Measurements from ENCODE around the gene ARL5A.

The ARL5A gene

GRCh38 chr2:151824886-151825285, 3.3 kb downstream of the ARL5A start:
- in situ Hi-C loops (cut with HindIII; ENCODE audit: low pct_ligation_motif_present, low sequenced_read_pairs), result no loop called here
- Histone ChIP-seq H3K27me3 (replicated peaks) (no peaks in the 10 kb centered on the region), H3K4me3 (ENCODE audit: low read depth, low read length) (no peak overlapping the region), H3K36me3 (replicated peaks) (no peaks in the 10 kb centered on the region), H3K27ac (no peak overlapping the region)
- TF ChIP-seq CTCF (IDR thresholded peaks at IDR 0.05; ENCODE audit: low read depth, low read length, missing control alignments), result no peak
- no peak for DNase-seq

DNA sequence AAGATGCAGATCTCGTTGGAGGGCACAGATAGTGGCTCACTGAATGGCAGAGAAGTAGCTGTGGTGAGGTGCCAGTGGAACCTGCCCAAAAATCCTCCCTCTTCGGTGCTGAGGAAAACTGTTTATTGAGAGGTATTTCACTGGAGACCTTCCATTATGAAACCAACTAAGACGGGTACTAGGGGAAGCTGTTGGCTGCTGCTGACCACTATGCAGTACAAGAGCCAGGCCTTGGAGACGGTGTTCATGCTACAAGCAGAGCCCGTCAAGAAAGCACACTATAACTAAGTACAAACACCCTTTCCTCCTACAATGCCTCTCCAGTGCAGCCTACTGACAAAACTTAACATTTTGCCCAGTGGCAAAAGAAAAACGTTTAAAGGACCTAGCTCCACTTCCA, 4.6 kb downstream of the ARL5A start:
- Histone ChIP-seq H3K27ac (no peak overlapping the region), H3K27me3 (replicated peaks) (no peaks in the 10 kb centered on the region), H3K4me3 (ENCODE audit: low read depth, low read length) (no peak overlapping the region), H3K36me3 (replicated peaks) (no peaks in the 10 kb centered on the region)
- no peak for DNase-seq
- no peak for TF ChIP-seq CTCF (IDR thresholded peaks at IDR 0.05; ENCODE audit: low read depth, low read length, missing control alignments)
- in situ Hi-C loops (cut with HindIII; ENCODE audit: low pct_ligation_motif_present, low sequenced_read_pairs), result no loop called here

DNA sequence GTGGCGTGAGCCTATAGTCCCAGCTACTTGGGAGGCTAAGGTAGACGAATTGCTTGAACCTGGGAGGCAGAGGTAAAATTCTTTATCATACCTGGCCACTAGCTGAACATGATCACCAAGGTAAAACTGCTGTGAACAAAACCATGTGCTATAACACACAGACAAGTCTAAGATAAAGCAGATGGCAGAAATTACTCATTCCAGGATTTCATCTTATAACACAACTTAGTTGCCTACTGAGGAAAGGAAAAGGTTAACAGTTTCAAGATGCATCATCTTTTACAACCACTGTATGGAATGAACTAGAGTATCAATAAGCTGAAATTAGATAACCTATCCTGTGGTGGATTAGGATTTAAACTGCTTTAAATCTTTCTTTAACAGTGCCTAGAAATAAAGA, 8.3 kb downstream of the ARL5A start:
- no peak for TF ChIP-seq CTCF (IDR thresholded peaks at IDR 0.05; ENCODE audit: low read depth, low read length, missing control alignments)
- DNase-seq, result no peak
- Histone ChIP-seq H3K4me3 (ENCODE audit: low read depth, low read length) (no peak overlapping the region), H3K27me3 (replicated peaks) (no peaks in the 10 kb centered on the region), H3K36me3 (replicated peaks) (no peaks in the 10 kb centered on the region), H3K27ac (no peak overlapping the region)
- in situ Hi-C loops (cut with HindIII; ENCODE audit: low pct_ligation_motif_present, low sequenced_read_pairs), result no loop called here

- TF ChIP-seq CTCF (IDR thresholded peaks at IDR 0.05; ENCODE audit: low read depth, low read length, missing control alignments), result no peak
- no peak for DNase-seq
- in situ Hi-C loops (cut with HindIII; ENCODE audit: low pct_ligation_motif_present, low sequenced_read_pairs), result no loop called here
- Histone ChIP-seq H3K4me3 (ENCODE audit: low read depth, low read length) (no peak overlapping the region), H3K36me3 (replicated peaks) (no peaks in the 10 kb centered on the region), H3K27ac (no peak overlapping the region), H3K27me3 (replicated peaks) (no peaks in the 10 kb centered on the region)
These were observed 10.3 kb downstream of the ARL5A start for GRCh38 chr2:151817929-151818328.

DNA sequence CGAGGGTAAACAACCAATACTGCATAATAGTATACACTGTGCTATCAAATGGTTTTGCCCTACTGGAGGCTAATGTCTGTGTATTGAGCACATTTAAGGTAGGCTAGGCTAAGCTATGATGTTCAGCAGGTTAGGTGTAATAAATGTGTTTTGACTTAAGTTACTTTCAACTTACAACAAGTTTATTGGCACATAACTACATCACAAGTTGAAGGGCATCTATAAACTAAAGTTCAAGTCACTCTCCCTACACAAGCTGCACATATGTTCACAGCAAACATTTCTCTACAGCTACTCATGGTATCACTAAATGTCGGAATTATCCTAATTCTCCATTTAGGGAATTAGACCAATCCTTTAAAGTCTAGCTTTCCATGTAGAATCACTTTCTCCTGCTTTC, 11.4 kb downstream of the ARL5A start:
- Histone ChIP-seq H3K4me3 (ENCODE audit: low read depth, low read length) (no peak overlapping the region), H3K27me3 (replicated peaks) (no peaks in the 10 kb centered on the region), H3K36me3 (replicated peaks) (no peaks in the 10 kb centered on the region), H3K27ac (no peak overlapping the region)
- no peak for TF ChIP-seq CTCF (IDR thresholded peaks at IDR 0.05; ENCODE audit: low read depth, low read length, missing control alignments)
- no peak for DNase-seq
- in situ Hi-C loops (cut with HindIII; ENCODE audit: low pct_ligation_motif_present, low sequenced_read_pairs), result no loop called here

DNA sequence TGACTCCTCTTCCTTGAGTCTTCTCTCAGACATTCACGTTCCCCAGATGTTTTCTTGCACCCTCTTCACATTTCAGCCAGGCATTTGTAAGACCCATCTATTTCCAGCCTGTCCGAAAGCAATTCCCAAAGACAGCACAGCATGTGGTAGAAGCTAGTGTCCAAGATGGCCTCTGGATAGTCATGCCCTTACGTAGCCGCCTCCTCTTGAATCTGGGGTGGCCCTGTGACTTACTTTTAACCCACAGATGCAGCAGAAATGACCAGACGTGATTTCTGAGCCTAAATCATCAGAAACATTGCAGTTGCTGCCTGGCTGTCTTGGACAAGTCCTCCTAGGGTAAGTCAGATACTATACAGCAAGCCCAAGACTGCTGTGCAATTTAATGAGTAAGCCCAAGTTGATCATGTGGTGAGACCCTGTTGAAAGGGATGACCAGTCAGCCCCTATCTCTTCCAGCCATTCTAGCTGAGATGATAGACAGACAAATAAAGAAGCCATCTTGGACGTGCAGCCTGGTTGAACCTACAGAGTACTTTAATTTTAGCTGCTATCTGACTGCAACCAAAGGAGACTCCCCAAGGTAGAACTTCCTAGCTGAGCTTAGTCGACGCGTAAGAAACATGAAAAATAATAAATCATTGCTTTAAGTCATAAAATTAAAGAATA, 12.3 kb downstream of the ARL5A start:
- Histone ChIP-seq H3K4me3 (ENCODE audit: low read depth, low read length) (no peak overlapping the region), H3K36me3 (replicated peaks) (no peaks in the 10 kb centered on the region), H3K27ac (no peak overlapping the region), H3K27me3 (replicated peaks) (no peaks in the 10 kb centered on the region)
- no peak for TF ChIP-seq CTCF (IDR thresholded peaks at IDR 0.05; ENCODE audit: low read depth, low read length, missing control alignments)
- DNase-seq, result no peak
- in situ Hi-C loops (cut with HindIII; ENCODE audit: low pct_ligation_motif_present, low sequenced_read_pairs), result no loop called here

Data from brain microvascular endothelial cell (primary cell).